HG03066 (cell line): ENCODE measurements around the gene IP6K3.

Experiments used
- ATAC-seq: cut with Tn5 transposase; IDR thresholded peaks from one replicate; pipeline ENCODE4 v1.9.1; 2021; ENCODE audit warnings: low read depth; ENCODE audit not compliant: unreplicated experiment

IP6K3 gene

DNA sequence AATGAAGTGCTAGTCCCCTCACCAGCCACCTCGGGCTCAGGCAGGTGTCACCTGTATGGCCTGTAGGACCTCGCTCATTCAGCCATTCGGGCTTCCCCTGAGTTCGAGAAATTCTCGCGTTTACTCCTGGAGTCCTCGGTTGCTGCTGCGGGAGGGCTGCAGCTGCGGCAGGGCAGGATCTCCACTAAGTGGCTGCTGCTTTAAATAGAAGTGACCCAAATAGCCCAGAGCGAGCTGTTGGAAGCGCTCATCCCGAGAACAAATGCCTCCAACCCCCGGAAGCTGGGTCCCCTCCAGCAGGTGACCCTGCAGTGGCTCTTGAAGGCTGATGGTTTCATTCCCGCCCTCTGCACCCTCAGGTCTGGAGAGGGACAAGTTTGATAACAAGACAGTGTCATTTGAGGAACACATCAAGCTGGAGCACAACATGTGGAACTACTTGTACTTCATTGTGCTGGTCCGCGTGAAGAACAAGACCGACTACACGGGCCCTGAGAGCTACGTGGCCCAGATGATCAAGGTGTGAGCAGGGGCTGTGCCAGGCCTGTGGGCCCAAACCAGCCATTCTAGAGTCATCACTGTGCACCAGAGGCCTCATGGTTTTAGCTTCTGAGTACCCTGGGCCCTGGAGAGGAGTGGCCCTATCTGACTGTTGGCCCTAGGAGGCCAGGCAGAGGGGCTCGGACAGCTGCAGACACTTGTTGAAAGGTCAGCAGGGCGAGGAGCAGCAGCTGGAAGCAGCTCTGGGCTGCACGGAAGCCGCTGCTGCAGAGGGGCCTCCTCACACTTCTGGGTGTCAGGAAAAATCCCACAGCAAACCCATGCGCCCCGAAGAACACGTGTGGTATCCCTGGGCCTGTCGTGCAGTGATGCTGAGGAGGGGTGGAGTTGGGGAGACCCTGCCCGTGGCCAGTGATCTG lies 53.3 kb downstream of the IP6K3 start:
- no peak for ATAC-seq

DNA sequence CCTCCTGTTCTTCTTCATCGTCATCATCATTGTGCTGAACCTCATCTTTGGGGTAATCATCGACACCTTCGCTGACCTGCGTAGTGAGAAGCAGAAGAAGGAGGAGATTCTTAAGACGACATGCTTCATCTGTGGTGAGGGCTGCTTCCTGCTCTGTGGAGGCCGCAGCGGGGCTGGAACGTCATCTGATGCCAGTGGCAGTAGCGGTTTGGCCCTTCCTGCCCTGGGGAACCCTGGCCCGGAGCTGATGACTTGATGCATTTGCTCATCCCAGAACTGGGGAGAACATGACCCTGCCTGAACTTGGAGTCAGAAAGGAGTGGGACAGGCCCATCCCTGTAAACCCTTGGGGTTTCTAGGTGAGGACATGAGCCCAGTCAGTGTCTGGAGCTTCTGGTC lies 53.9 kb downstream of the IP6K3 start:
- ATAC-seq = no peak

- ATAC-seq = no peak
Observed at GRCh38 chr6:33692078-33692759, 54.5 kb downstream of the IP6K3 start.

- ATAC-seq = no peak
Observed at GRCh38 chr6:33691456-33692077, 55.1 kb downstream of the IP6K3 start.

DNA sequence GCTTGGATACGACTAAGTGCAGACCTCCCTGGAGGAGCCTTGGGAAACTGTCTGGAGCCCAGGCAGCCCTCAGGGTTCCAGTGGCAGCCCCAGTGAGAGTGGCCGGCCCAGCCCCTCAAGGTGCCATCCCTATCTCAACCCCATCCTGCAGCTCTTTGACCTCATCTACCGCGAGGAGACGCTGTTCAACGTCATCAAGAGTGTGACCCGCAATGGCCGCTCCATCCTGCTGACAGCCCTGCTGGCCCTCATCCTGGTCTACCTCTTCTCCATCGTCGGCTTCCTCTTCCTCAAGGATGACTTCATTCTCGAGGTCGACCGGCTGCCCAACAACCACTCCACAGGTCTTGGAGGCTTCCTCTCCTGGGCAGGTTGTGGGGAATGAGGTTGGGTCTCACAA lies 55.9 kb downstream of the IP6K3 start:
- no peak for ATAC-seq

GRCh38 chr6:33689879-33690278 lies 56.8 kb downstream of the IP6K3 start:
- no peak for ATAC-seq

DNA sequence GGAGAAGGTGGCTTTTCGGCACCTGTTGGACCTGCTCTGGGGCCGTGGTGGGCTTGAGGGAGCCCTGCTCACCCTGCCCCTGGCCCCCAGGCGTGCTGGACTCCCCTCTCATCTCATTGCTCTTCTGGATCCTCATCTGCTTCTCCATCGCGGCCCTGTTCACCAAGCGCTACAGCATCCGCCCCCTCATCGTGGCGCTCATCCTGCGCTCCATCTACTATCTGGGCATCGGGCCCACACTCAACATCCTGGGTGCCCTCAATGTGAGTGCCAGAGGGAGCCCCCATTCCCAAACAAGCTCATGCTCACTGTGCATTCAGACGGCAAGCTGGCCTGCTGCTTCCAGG lies 57.6 kb downstream of the IP6K3 start:
- no peak for ATAC-seq

DNA sequence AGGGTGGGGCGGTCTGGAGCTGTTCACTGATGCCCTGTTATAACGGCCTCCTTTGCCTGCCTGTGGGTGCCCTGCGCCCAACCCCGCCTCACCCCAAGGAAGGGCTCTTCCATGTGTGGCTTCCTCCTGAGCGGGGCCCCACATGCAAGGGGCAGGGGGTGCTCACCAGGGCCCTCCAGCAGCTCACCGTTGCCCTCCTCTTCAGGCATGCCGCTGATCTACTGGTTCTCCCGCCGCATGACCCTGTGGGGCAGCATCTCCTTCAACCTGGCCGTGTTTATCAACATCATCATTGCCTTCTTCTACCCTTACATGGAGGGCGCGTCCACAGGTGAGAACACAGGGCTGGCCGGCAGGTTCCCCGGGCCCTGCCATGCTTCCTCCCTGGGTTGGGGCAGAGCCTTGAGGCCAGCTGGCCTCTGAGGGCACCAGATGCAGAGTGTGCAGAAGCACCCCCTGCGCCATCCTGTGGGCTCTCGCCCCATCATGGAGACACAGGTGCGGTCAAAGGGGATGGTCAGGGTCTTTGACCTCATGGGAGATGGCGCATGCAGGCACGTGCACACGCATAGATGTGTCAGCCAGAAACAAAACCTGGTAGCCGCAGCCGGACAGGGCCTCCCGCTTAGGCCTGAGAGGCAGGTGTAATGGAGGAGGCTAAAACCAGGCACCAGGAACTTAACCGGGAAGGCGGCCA lies 58.1 kb downstream of the IP6K3 start:
- ATAC-seq = no peak

- ATAC-seq = no peak
Observed at GRCh38 chr6:33688006-33688405, 58.7 kb downstream of the IP6K3 start.

DNA sequence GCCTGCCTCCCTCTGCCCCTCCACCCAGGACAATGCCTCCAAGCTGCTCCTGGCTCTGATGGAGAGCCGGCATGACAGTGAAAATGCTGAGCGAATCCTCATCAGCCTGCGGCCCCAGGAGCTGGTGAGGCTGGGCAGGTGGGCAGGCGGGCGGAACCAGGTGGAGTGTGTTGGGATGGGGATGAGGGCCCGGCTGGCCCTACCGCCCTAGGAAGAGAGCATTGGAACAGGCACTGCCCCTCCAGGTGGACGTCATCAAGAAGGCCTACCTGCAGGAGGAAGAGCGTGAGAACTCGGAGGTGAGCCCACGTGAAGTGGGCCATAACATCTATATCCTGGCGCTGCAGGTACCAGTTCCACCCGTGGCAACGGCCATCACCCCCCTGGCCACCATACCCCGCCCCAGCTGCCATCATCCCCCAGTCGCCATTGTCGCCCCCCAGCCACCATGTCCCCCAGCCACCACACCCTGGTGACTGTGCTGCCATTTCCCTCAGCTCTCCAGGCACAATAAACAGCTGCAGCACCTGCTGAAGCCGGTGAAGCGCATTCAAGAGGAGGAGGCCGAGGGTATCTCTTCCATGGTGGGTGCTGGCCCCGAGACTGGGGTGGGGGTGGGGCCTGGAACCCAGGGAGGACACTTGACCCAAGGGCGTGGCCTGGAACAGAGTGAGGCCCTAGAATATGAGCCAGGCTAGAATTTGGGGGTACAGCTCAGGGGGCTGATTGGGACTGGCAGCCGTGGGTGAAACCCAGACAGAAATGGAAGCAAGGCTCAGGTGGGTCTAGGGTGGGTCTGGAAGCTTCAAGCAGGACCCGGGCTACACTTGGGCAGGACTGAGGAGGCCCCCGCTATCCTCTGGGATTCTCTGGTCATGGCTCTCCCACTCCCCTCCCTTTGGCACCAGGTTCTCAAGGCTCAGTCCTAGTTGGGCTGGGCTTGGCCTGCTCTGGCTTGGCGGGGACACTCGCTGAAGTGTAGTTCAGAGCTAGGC lies 59.4 kb downstream of the IP6K3 start:
- ATAC-seq = no peak

GRCh38 chr6:33686225-33686924 lies 60.3 kb downstream of the IP6K3 start:
- ATAC-seq = no peak

- ATAC-seq = no peak
Observed at GRCh38 chr6:33685411-33686224, 61.1 kb downstream of the IP6K3 start.

DNA sequence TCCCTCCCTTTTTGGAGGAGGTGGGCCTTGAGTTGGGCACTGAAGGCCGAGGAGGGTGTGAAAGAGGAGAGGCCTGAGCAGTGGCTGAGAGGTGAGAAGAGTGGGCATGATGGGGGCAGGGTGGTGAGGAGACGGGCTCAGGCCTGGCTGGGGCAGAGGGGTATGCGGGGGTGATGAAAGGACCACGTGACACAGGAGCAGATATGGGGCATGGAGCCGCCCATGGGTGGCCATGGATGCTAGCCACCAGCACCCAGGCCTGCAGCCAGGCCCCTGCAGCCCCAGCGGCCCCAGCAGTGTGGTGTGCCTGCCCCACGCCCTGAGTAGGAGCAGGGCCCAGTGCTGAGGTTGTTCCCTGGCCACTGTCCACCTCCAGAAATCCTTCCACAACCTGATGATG lies 61.7 kb downstream of the IP6K3 start:
- no peak for ATAC-seq

DNA sequence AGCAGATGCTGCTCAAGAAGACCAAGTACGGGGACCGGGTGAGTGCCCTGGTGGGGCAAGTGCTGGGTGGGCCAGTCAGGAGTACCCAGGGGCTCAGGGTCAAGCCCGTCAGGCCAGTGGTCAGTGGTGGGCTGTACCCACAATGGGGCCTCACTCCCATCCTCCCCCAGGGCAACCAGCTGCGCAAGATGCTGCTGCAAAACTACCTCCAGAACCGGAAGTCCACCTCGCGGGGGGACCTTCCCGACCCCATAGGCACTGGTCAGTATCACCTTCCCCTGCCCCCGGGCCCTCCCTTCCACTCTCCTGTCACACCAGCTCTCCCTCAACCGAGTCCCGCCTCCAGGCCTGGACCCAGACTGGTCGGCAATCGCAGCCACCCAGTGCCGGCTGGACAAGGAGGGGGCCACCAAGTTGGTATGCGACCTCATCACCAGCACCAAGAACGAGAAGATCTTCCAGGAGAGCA lies 62.2 kb downstream of the IP6K3 start:
- ATAC-seq = no peak

- ATAC-seq = no peak
Observed at GRCh38 chr6:33683576-33684427, 62.9 kb downstream of the IP6K3 start.

GRCh38 chr6:33683051-33683571 lies 63.6 kb downstream of the IP6K3 start:
- ATAC-seq = no peak

DNA sequence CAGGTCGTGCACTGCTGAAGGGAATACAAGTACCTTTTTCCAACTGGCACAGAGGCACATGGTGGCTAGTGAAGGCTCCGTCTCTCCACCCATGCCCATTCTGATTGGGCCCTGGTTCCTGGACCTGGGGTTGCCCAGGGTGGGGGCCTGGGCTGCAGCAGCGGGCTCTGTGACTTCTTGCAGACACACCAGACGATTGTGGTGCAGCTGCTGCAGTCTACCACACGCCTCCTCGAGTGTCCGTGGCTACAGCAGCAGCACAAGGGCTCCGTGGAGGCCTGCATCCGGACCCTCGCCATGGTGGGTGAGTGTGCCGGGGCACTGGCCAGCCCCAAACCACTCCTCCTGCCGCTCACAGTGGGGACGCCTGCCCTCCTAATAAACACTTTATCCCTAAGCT lies 64.4 kb downstream of the IP6K3 start:
- ATAC-seq = no peak
